IPS-15b (cell line): ENCODE results near the gene CXCR5.

Experiments used
- H3K27me3 ChIP-seq: one replicate; pipeline ENCODE4 v1.6.1; 2013; ENCODE audit warnings: low read length; ENCODE audit not compliant: control insufficient read depth, insufficient read depth
- H3K36me3 ChIP-seq: one replicate; pipeline ENCODE4 v1.6.1; 2013; ENCODE audit warnings: low read length; ENCODE audit not compliant: control insufficient read depth, insufficient read depth
- H3K4me1 ChIP-seq: one replicate; pipeline ENCODE4 v1.6.1; 2013; ENCODE audit warnings: mild to moderate bottlenecking, low read length; ENCODE audit not compliant: control insufficient read depth, insufficient read depth
- H3K4me3 ChIP-seq: one replicate; pipeline ENCODE4 v1.5.1; 2013; ENCODE audit warnings: low read depth, low read length
- H3K9ac ChIP-seq: one replicate; pipeline ENCODE4 v1.6.1; 2013; ENCODE audit warnings: low read depth, mild to moderate bottlenecking, low read length
- H3K9me3 ChIP-seq: one replicate; pipeline ENCODE4 v1.6.1; 2013; ENCODE audit warnings: mild to moderate bottlenecking, low read length; ENCODE audit not compliant: control insufficient read depth, insufficient read depth

CXCR5 gene

DNA sequence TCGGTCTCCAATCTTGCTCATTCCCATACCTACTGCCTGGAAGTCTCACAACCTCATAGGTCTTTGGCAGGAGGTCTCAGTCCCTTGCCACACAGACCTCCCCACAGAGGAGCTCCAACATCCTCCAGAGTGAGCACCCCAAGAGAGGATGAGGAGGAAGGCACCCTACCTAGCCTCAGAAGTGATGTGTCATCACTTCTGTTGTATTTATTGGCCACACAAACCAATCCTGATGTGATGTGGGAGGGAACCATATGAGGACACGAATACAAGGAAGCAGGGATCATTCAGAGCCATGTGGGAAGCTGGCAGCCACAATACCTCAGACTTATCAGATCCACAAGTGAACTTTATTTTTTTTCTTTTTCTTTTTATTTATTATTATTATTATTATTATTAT, 63.4 kb downstream of the CXCR5 start:
- H3K4me1 ChIP-seq: no peaks in the 10 kb centered on the region
- H3K9me3 ChIP-seq: no peaks in the 10 kb centered on the region
- H3K4me3 ChIP-seq: no peak overlapping the region
- no peaks in the 10 kb centered on the region for H3K27me3 ChIP-seq
- H3K9ac ChIP-seq: no peak overlapping the region
- no peaks in the 10 kb centered on the region for H3K36me3 ChIP-seq
